SK-N-MC (cell line): ENCODE measurements around the gene DNASE1.

ENCODE experiments used
- DNase-seq: peaks from one replicate; pipeline ENCODE4 v3.0.0-alpha.2; 2011; ENCODE audit warnings: low read depth, low spot score
- H3K27ac ChIP-seq: fragments of 200-600 bp; sonication (generic); 2 replicates; pipeline ENCODE4 v1.5.1; 2016; ENCODE audit warnings: mixed run types
- H3K36me3 ChIP-seq: fragments of 200-600 bp; sonication (generic); 2 replicates; pipeline ENCODE4 v1.6.1; 2017; ENCODE audit warnings: antibody characterized with exemption, low read length, mixed read lengths; ENCODE audit not compliant: insufficient read depth
- H3K4me3 ChIP-seq: fragments of 200-600 bp; sonication (generic); 2 replicates; pipeline ENCODE4 v1.5.1; 2016
- H3K9ac ChIP-seq: fragments of 200-600 bp; sonication (generic); 2 replicates; pipeline ENCODE4 v1.8.0; 2017; ENCODE audit warnings: mixed run types, mixed read lengths; ENCODE audit not compliant: insufficient read length
- H3K9me3 ChIP-seq: fragments of 200-600 bp; sonication (generic); 2 replicates; pipeline ENCODE4 v1.6.1; 2017; ENCODE audit warnings: low read depth, mild to moderate bottlenecking, antibody characterized with exemption, low read length, moderate library complexity, mixed read lengths
- EZH2 ChIP-seq: fragments of 200-600 bp; sonication (generic); IDR thresholded peaks from one replicate; pipeline ENCODE4 v1.6.1; 2017; ENCODE audit warnings: antibody characterized with exemption
- FOXP2 ChIP-seq: optimal IDR thresholded peaks from 2 replicates; pipeline ENCODE3; 2011; ENCODE audit warnings: mild to moderate bottlenecking, moderate library complexity; ENCODE audit not compliant: insufficient read depth; ENCODE audit errors: extremely low read length, control extremely low read depth
- POLR2AphosphoS5 ChIP-seq: IDR thresholded peaks from 2 replicates; pipeline ENCODE4 v1.6.1; 2012; ENCODE audit warnings: mild to moderate bottlenecking, low read depth, low read length, borderline replicate concordance

The DNASE1 gene

GRCh38 chr16:3691761-3692160, 37.3 kb downstream of the DNASE1 start:
- peaks cover 41% of the 10 kb centered on the region for H3K36me3 ChIP-seq
- peak overlapping the region; percentile 67 for H3K27ac ChIP-seq
- TF ChIP-seq POLR2AphosphoS5: no peak

GRCh38 chr16:3694051-3694450, 39.6 kb downstream of the DNASE1 start:
- 0 out of 2 replicates have a peak overlapping the region, but pooled peaks have one; percentile 19 for H3K27ac ChIP-seq

More at GRCh38 chr16:3691761-3692160, 37.3 kb downstream of the DNASE1 start:
- no peak overlapping the region for H3K9ac ChIP-seq
- H3K9me3 ChIP-seq: no peaks in the 10 kb centered on the region
- DNase-seq: no peak
- no peak overlapping the region for H3K4me3 ChIP-seq

GRCh38 chr16:3695610-3696369, 41.3 kb downstream of the DNASE1 start:
- no peak overlapping the region for H3K4me3 ChIP-seq
- no peak for DNase-seq
- peak overlapping the region; percentile 39; the same call in 1 of the 2 replicates for H3K27ac ChIP-seq
- H3K9ac ChIP-seq: no peak overlapping the region
- H3K36me3 ChIP-seq: peaks cover 19% of the 10 kb centered on the region; the same call in 1 of the 2 replicates
- TF ChIP-seq POLR2AphosphoS5 (no peak; the same call in 1 of the 2 replicates), EZH2 (no peak)
- no peaks in the 10 kb centered on the region for H3K9me3 ChIP-seq

More at GRCh38 chr16:3694051-3694450, 39.6 kb downstream of the DNASE1 start:
- TF ChIP-seq EZH2: no peak
- TF ChIP-seq FOXP2: no peak
- TF ChIP-seq POLR2AphosphoS5: no peak
- no peak overlapping the region for H3K9ac ChIP-seq
- H3K36me3 ChIP-seq: peaks cover 24% of the 10 kb centered on the region
- H3K4me3 ChIP-seq: no peak overlapping the region
- no peaks in the 10 kb centered on the region for H3K9me3 ChIP-seq
- DNase-seq: no peak

GRCh38 chr16:3696425-3697218, 42.1 kb downstream of the DNASE1 start:
- TF ChIP-seq EZH2 (no peak), FOXP2 (no peak), POLR2AphosphoS5 (no peak)
- H3K9ac ChIP-seq: no peak overlapping the region
- DNase-seq: no peak
- H3K4me3 ChIP-seq: no peak overlapping the region
- peak overlapping the region; percentile 39 for H3K27ac ChIP-seq
- H3K9me3 ChIP-seq: no peaks in the 10 kb centered on the region
- H3K36me3 ChIP-seq: peaks cover 20% of the 10 kb centered on the region

GRCh38 chr16:3698941-3699340, 44.5 kb downstream of the DNASE1 start:
- Histone ChIP-seq H3K36me3 (peaks cover 32% of the 10 kb centered on the region), H3K4me3 (no peak overlapping the region), H3K9me3 (no peaks in the 10 kb centered on the region), H3K9ac (no peak overlapping the region), H3K27ac (no peak overlapping the region)
- no peak for DNase-seq
- no peak for TF ChIP-seq POLR2AphosphoS5
- TF ChIP-seq FOXP2: no peak
- no peak for TF ChIP-seq EZH2

GRCh38 chr16:3701531-3701930, 47.0 kb downstream of the DNASE1 start:
- no peak overlapping the region for H3K9ac ChIP-seq
- H3K9me3 ChIP-seq: no peaks in the 10 kb centered on the region
- peaks cover 28% of the 10 kb centered on the region for H3K36me3 ChIP-seq
- H3K27ac ChIP-seq: no peak overlapping the region
- no peak for DNase-seq
- TF ChIP-seq EZH2 (no peak), FOXP2 (no peak), POLR2AphosphoS5 (no peak)
- no peak overlapping the region for H3K4me3 ChIP-seq

- no peak overlapping the region for H3K9ac ChIP-seq
- no peak for DNase-seq
- TF ChIP-seq EZH2: no peak
- TF ChIP-seq FOXP2: no peak
- no peak for TF ChIP-seq POLR2AphosphoS5
- no peaks in the 10 kb centered on the region for H3K9me3 ChIP-seq
- no peak overlapping the region for H3K27ac ChIP-seq
- peaks cover 34% of the 10 kb centered on the region for H3K36me3 ChIP-seq
- no peak overlapping the region for H3K4me3 ChIP-seq
Measured at GRCh38 chr16:3702082-3702481, 47.6 kb downstream of the DNASE1 start.

- H3K27ac ChIP-seq: no peak overlapping the region
- peaks cover 44% of the 10 kb centered on the region for H3K36me3 ChIP-seq
- H3K9ac ChIP-seq: no peak overlapping the region
- H3K4me3 ChIP-seq: no peak overlapping the region
- TF ChIP-seq FOXP2 (no peak), EZH2 (no peak), POLR2AphosphoS5 (no peak)
- H3K9me3 ChIP-seq: no peaks in the 10 kb centered on the region
- DNase-seq: no peak
Measured at GRCh38 chr16:3706253-3707012, 51.9 kb downstream of the DNASE1 start.
